H9 (cell line): ENCODE results near the gene GRK3. TPM values are rescaled to one million over a fixed set of nuclear protein-coding genes. Genes with fewer than 3 reads are reported as not detected.
"Not testable (repeated sequence)": the region's sequence is repeated elsewhere in the genome, so short reads cannot be mapped to it uniquely, and the experiment has no call there.

Source experiments
- DNase-seq: peaks from one replicate; pipeline ENCODE4 v3.0.0-alpha.2; 2017
- H2AFZ ChIP-seq: one replicate; pipeline ENCODE4 v1.6.1; 2013; ENCODE audit warnings: mild to moderate bottlenecking, low read length, control low read depth, moderate library complexity
- H2AK5ac ChIP-seq: 2 replicates; pipeline ENCODE4 v1.6.1; 2013; ENCODE audit warnings: low read length, control low read depth, mixed read lengths; ENCODE audit not compliant: insufficient read length
- H2BK120ac ChIP-seq: one replicate; pipeline ENCODE4 v1.6.1; 2013; ENCODE audit warnings: low read depth, mild to moderate bottlenecking, low read length, control low read depth, inconsistent platforms; ENCODE audit not compliant: poor library complexity, severe bottlenecking
- H2BK12ac ChIP-seq: 2 replicates; pipeline ENCODE4 v1.6.1; 2013; ENCODE audit warnings: low read length, control low read depth, mixed read lengths, low read depth; ENCODE audit not compliant: insufficient read length
- H2BK15ac ChIP-seq: 2 replicates; pipeline ENCODE4 v1.6.1; 2013; ENCODE audit warnings: low read depth, low read length, control low read depth
- H2BK20ac ChIP-seq: one replicate; pipeline ENCODE4 v1.6.1; 2013; ENCODE audit warnings: low read depth, mild to moderate bottlenecking, low read length, control low read depth, inconsistent platforms; ENCODE audit not compliant: poor library complexity, severe bottlenecking
- H2BK5ac ChIP-seq: 2 replicates; pipeline ENCODE4 v1.6.1; 2013; ENCODE audit warnings: low read length, control low read depth, mixed read lengths; ENCODE audit not compliant: insufficient read length
- H3K14ac ChIP-seq: 2 replicates; pipeline ENCODE4 v1.6.1; 2013; ENCODE audit warnings: low read length, control low read depth; ENCODE audit not compliant: insufficient read depth
- H3K18ac ChIP-seq: 2 replicates; pipeline ENCODE4 v1.6.1; 2013; ENCODE audit warnings: low read depth, mild to moderate bottlenecking, mixed read lengths, low read length, control low read depth; ENCODE audit not compliant: insufficient read length
- H3K23ac ChIP-seq: 2 replicates; pipeline ENCODE4 v1.6.1; 2013; ENCODE audit warnings: low read length, control low read depth, mixed read lengths, low read depth; ENCODE audit not compliant: insufficient read length
- H3K23me2 ChIP-seq: 2 replicates; pipeline ENCODE4 v1.6.1; 2013; ENCODE audit warnings: low read depth, mild to moderate bottlenecking, mixed read lengths, low read length, control low read depth; ENCODE audit not compliant: insufficient read length, poor library complexity, severe bottlenecking
- H3K27ac ChIP-seq: 2 replicates; pipeline ENCODE4 v1.5.1; 2013; ENCODE audit warnings: low read length, control low read depth, mixed read lengths, low read depth; ENCODE audit not compliant: insufficient read length
- H3K27me3 ChIP-seq: 2 replicates; pipeline ENCODE4 v1.6.1; 2013; ENCODE audit warnings: low read length, control low read depth, inconsistent platforms; ENCODE audit not compliant: insufficient read depth
- H3K4ac ChIP-seq: 2 replicates; pipeline ENCODE4 v1.6.1; 2013; ENCODE audit warnings: low read depth, mild to moderate bottlenecking, control low read depth, inconsistent platforms, low read length, moderate library complexity
- H3K4me1 ChIP-seq: 2 replicates; pipeline ENCODE4 v1.6.1; 2013; ENCODE audit warnings: low read length, control low read depth, inconsistent platforms; ENCODE audit not compliant: insufficient read depth
- H3K4me2 ChIP-seq: 2 replicates; pipeline ENCODE4 v1.6.1; 2013; ENCODE audit warnings: low read length, control low read depth, mixed read lengths; ENCODE audit not compliant: insufficient read length, insufficient read depth
- H3K56ac ChIP-seq: 2 replicates; pipeline ENCODE4 v1.6.1; 2013; ENCODE audit warnings: low read depth, mild to moderate bottlenecking, mixed read lengths, low read length, control low read depth; ENCODE audit not compliant: insufficient read length
- H3K79me1 ChIP-seq: 2 replicates; pipeline ENCODE4 v1.6.1; 2013; ENCODE audit warnings: low read depth, mild to moderate bottlenecking, moderate library complexity, low read length, control low read depth, inconsistent platforms; ENCODE audit not compliant: insufficient read depth, poor library complexity, severe bottlenecking
- H3K79me2 ChIP-seq: 2 replicates; pipeline ENCODE4 v1.6.1; 2013; ENCODE audit warnings: low read length, control low read depth, inconsistent platforms; ENCODE audit not compliant: insufficient read depth
- H3K9ac ChIP-seq: 2 replicates; pipeline ENCODE4 v1.6.1; 2013; ENCODE audit warnings: low read length, control low read depth, mixed read lengths; ENCODE audit not compliant: insufficient read length; ENCODE audit errors: extremely low read depth
- H3K9me3 ChIP-seq: one replicate; pipeline ENCODE4 v1.6.1; 2013; ENCODE audit warnings: low read depth, low read length, inconsistent platforms; ENCODE audit not compliant: control insufficient read depth
- H3T11ph ChIP-seq: one replicate; pipeline ENCODE4 v1.6.1; 2013; ENCODE audit warnings: mild to moderate bottlenecking, low read length, control low read depth, inconsistent platforms
- H4K20me1 ChIP-seq: one replicate; pipeline ENCODE4 v1.6.1; 2013; ENCODE audit not compliant: control insufficient read depth, insufficient read length, insufficient read depth
- H4K5ac ChIP-seq: 2 replicates; pipeline ENCODE4 v1.6.1; 2013; ENCODE audit warnings: low read depth, mild to moderate bottlenecking, mixed read lengths, low read length, control low read depth; ENCODE audit not compliant: insufficient read length
- H4K8ac ChIP-seq: replicated peaks from 2 replicates; pipeline ENCODE4 v1.6.1; 2013; ENCODE audit warnings: low read length, control low read depth, mixed read lengths, low read depth; ENCODE audit not compliant: insufficient read length
- H4K91ac ChIP-seq: 2 replicates; pipeline ENCODE4 v1.6.1; 2013; ENCODE audit warnings: low read depth, mild to moderate bottlenecking, moderate library complexity, mixed read lengths, low read length, control low read depth; ENCODE audit not compliant: insufficient read length
- H3K27ac Mint-ChIP-seq, 3 experiments: 2 replicates in 2 of 3; 3 replicates in 1 of 3; pipeline ENCODE4 v1.8.0; 2020 to 2021; ENCODE audit warnings: mixed read lengths in 3 of 3, mild to moderate bottlenecking in 1 of 3, moderate library complexity in 1 of 3
- H3K27me3 Mint-ChIP-seq: 2 replicates; pipeline ENCODE4 v1.8.0; 2021; ENCODE audit warnings: low read depth, mild to moderate bottlenecking, moderate library complexity, mixed read lengths
- H3K36me3 Mint-ChIP-seq, 3 experiments: 2 replicates in 2 of 3; 3 replicates in 1 of 3; pipeline ENCODE4 v1.8.0; 2020 to 2021; ENCODE audit warnings: low read depth in 3 of 3, mixed read lengths in 3 of 3; ENCODE audit not compliant: insufficient read depth in 1 of 3
- H3K4me1 Mint-ChIP-seq, 2 experiments: 2 replicates each; pipeline ENCODE4 v1.8.0; 2020; ENCODE audit warnings: mixed read lengths in 2 of 2
- H3K4me3 Mint-ChIP-seq, 2 experiments: 2 replicates in 1 of 2; 3 replicates in 1 of 2; pipeline ENCODE4 v1.8.0; 2020 to 2021; ENCODE audit warnings: mild to moderate bottlenecking in 2 of 2, mixed read lengths in 2 of 2, moderate library complexity in 1 of 2
- H3K9me3 Mint-ChIP-seq, 2 experiments: 2 replicates in 1 of 2; 3 replicates in 1 of 2; pipeline ENCODE4 v1.8.0; 2020; ENCODE audit warnings: mild to moderate bottlenecking in 2 of 2, mixed read lengths in 2 of 2, moderate library complexity in 1 of 2
- CTCF ChIP-seq: fragments of 200-600 bp; sonication (generic); conservative IDR thresholded peaks from 3 replicates; pipeline ENCODE4 v1.8.0; 2021; ENCODE audit warnings: antibody characterized with exemption, mild to moderate bottlenecking
- WGBS: extraction: QIAGEN DNeasy Blood & Tissue Kit; methylation state at CpG from one replicate; pipeline ENCODE4 v1.1.7; 2013; ENCODE audit warnings: missing lambda C conversion rate, low lambda C conversion rate, mixed read lengths; ENCODE audit not compliant: insufficient read length; ENCODE audit errors: extremely low coverage; 5-methylcytosine and 5-hydroxymethylcytosine counted together
- total RNA-seq: library from RNA; stranded (reverse); gene quantifications from 2 replicates; pipeline ENCODE4 v1.2.1, GENCODE V29; 2021

The GRK3 gene
- total RNA-seq, 1 experiment from 2014 or later = 23.9 TPM

DNA sequence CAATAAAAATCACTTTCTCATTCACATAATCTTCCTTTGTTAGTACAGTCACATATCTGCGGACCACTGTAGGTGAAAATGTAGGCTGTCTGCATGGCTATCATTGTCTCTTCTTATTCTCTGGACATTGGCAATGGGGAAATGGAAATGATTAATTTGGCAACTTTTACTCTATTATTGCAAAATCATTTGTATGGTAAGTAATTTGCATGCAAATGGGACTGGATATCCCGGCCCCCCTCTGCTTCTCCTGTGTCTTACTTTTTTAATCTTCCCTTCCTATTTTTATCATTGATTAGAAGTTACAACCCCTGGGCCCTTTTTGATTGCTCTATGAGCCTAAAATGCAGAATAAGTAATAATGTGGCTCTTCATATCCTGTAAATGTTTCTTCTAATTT lies 6.0 kb downstream of the GRK3 start:
- peaks cover 44 to 46% of the 10 kb centered on the region in 2 experiments for H3K4me1 Mint-ChIP-seq
- H2BK20ac ChIP-seq = no peak overlapping the region
- no peak overlapping the region for H3K9ac ChIP-seq
- no peaks in the 10 kb centered on the region; a peak in 2 of 7 replicates for H3K36me3 Mint-ChIP-seq
- H3K23me2 ChIP-seq = peaks cover 2% of the 10 kb centered on the region
- no peak overlapping the region for H3K27ac Mint-ChIP-seq
- no peak for DNase-seq
- H3K27me3 ChIP-seq = no peaks in the 10 kb centered on the region
- no peak overlapping the region for H2AK5ac ChIP-seq
- H3K4me2 ChIP-seq = no peak overlapping the region
- peaks cover 7% of the 10 kb centered on the region for H3K79me1 ChIP-seq
- no peaks in the 10 kb centered on the region; the same call in 1 of the 2 replicates for H3K4me1 ChIP-seq
- H3K79me2 ChIP-seq = peaks cover 2% of the 10 kb centered on the region; the same call in 1 of the 2 replicates
- no peaks in the 10 kb centered on the region for H3K9me3 ChIP-seq
- no peak overlapping the region for H2BK12ac ChIP-seq
- H3K27me3 Mint-ChIP-seq = no peaks in the 10 kb centered on the region
- no peaks in the 10 kb centered on the region for H4K20me1 ChIP-seq
- no peak overlapping the region for H3K4ac ChIP-seq
- H3K14ac ChIP-seq = no peak overlapping the region
- no CpG with 5 or more reads among the region's 2 CpGs for WGBS
- H4K91ac ChIP-seq = no peak overlapping the region
- no peak overlapping the region for H2BK5ac ChIP-seq
- TF ChIP-seq CTCF = no peak
- no peak overlapping the region for H2AFZ ChIP-seq
- no peak overlapping the region for H3K18ac ChIP-seq
- no peak overlapping the region for H2BK15ac ChIP-seq
- H3K56ac ChIP-seq = no peak overlapping the region
- H4K5ac ChIP-seq = no peak overlapping the region
- H3K23ac ChIP-seq = no peak overlapping the region
- H3K4me3 Mint-ChIP-seq = no peak overlapping the region
- no peak overlapping the region for H2BK120ac ChIP-seq
- no peak overlapping the region for H4K8ac ChIP-seq
- no peak overlapping the region for H3K27ac ChIP-seq
- H3K9me3 Mint-ChIP-seq = no peaks in the 10 kb centered on the region; a peak in 2 of 5 replicates
- H3T11ph ChIP-seq = no peak overlapping the region

DNA sequence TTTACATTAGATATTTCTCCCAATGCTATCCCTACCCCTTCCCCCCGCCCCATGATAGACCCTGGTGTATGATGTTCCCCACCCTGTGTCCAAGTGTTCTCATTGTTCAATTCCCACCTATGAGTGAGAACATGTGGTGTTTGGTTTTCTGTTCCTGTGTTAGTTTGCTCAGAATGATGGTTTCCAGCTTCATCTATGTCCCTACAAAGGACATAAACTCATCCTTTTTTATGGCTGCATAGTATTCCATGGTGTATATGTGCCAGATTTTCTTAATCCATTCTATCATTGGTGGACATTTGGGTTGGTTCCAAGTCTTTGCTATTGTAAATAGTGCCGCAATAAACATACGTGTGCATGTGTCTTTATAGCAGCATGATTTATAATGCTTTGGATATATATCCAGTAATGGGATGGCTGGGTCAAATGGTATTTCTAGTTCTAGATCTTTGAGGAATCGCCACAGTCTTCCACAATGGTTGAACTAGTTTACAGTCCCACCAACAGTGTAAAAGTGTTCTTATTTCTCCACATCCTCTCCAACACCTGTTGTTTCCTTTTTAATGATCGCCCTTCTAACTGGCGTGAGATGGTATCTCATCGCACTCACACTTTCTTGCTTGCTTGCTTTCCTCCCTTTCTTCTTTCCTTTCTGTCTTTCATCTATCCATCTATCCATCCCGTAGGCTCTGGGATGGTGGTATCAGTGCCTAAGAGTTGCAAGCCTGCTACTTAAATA lies 7.7 kb downstream of the GRK3 start:
- not testable (repeated sequence) for H3K27me3 ChIP-seq, H4K8ac ChIP-seq, H2BK15ac ChIP-seq, H2BK5ac ChIP-seq, H2BK20ac ChIP-seq, H3K27me3 Mint-ChIP-seq, H4K5ac ChIP-seq, H3K4ac ChIP-seq, H3K23me2 ChIP-seq, H4K91ac ChIP-seq, H3K79me2 ChIP-seq, H2AFZ ChIP-seq, H3K14ac ChIP-seq, DNase-seq, H2BK120ac ChIP-seq, H3K23ac ChIP-seq, H3T11ph ChIP-seq, H3K56ac ChIP-seq, H3K79me1 ChIP-seq, H3K4me2 ChIP-seq, H3K36me3 Mint-ChIP-seq, H3K9me3 Mint-ChIP-seq, H3K9ac ChIP-seq, H3K18ac ChIP-seq, H3K27ac ChIP-seq, H4K20me1 ChIP-seq, H3K4me1 ChIP-seq, H3K9me3 ChIP-seq, H3K4me3 Mint-ChIP-seq, H2AK5ac ChIP-seq, H2BK12ac ChIP-seq
- Mint-ChIP-seq H3K27ac (peak overlapping the region in 1 of 3 experiments; percentile 30; a peak in 2 of 7 replicates), H3K4me1 (peaks cover 28 to 34% of the 10 kb centered on the region in 2 experiments)
- no CpG with 5 or more reads among the region's 8 CpGs for WGBS
